CD14-positive monocyte (primary cell): ENCODE data around the gene TBL3. TPM values are rescaled to one million over a fixed set of nuclear protein-coding genes. Genes with fewer than 3 reads are reported as not detected.

Experiments used
- DNase-seq, 3 donors: peaks; one replicate each; pipeline ENCODE4 v3.0.0-alpha.2; 2011 to 2022
- H2AFZ ChIP-seq: 2 replicates; pipeline ENCODE4 v1.6.0; 2012; ENCODE audit warnings: mild to moderate bottlenecking, low read depth, low read length, inconsistent platforms; ENCODE audit not compliant: insufficient read depth, poor library complexity, severe bottlenecking
- H3K27ac ChIP-seq, 2 donors: 1 replicate in 1 of 2; 2 replicates in 1 of 2; pipeline ENCODE4 v1.5.1; 2012 to 2013; ENCODE audit warnings: low read length in 2 of 2, control low read depth in 1 of 2, inconsistent platforms in 1 of 2, low read depth in 1 of 2, mild to moderate bottlenecking in 1 of 2
- H3K27me3 ChIP-seq, 2 donors: one replicate each; pipeline versions ENCODE4 v1.6.0 to v1.6.1; 2011 to 2013; ENCODE audit warnings: low read length in 2 of 2; ENCODE audit not compliant: control insufficient read depth in 2 of 2, insufficient read depth in 2 of 2
- H3K36me3 ChIP-seq, 2 donors: replicated peaks in 1 of 2; 1 replicate in 1 of 2; 2 replicates in 1 of 2; pipeline versions ENCODE4 v1.5.1 to v1.6.1; 2012 to 2013; ENCODE audit warnings: low read length in 2 of 2, control low read depth in 1 of 2, inconsistent platforms in 1 of 2, mild to moderate bottlenecking in 1 of 2; ENCODE audit not compliant: insufficient read depth in 2 of 2, control insufficient read depth in 1 of 2
- H3K4me1 ChIP-seq, 2 donors: 1 replicate in 1 of 2; 2 replicates in 1 of 2; pipeline versions ENCODE4 v1.5.1 to v1.6.1; 2012 to 2013; ENCODE audit warnings: low read length in 2 of 2, control low read depth in 1 of 2, inconsistent platforms in 1 of 2, mild to moderate bottlenecking in 1 of 2, moderate library complexity in 1 of 2; ENCODE audit not compliant: insufficient read depth in 2 of 2, control insufficient read depth in 1 of 2
- H3K4me2 ChIP-seq: replicated peaks from 2 replicates; pipeline ENCODE3; 2012; ENCODE audit warnings: low read length, moderate library complexity, mild to moderate bottlenecking; ENCODE audit not compliant: poor library complexity, severe bottlenecking; ENCODE audit errors: extremely low read depth
- H3K4me3 ChIP-seq, 3 experiments: fragments of 200-600 bp in 1 of 3; sonication (generic) in 1 of 3; replicated peaks in 1 of 3; 1 replicate in 2 of 3; 2 replicates in 1 of 3; pipeline ENCODE4 v1.5.1; 2011 to 2013; ENCODE audit warnings: low read length in 3 of 3, mild to moderate bottlenecking in 3 of 3, control low read depth in 2 of 3, low read depth in 2 of 3, inconsistent platforms in 1 of 3, moderate library complexity in 1 of 3
- H3K79me2 ChIP-seq: 2 replicates; pipeline ENCODE4 v1.6.0; 2012; ENCODE audit warnings: mild to moderate bottlenecking, control low read depth, inconsistent platforms, low read length, moderate library complexity; ENCODE audit not compliant: insufficient read depth
- H3K9ac ChIP-seq: 2 replicates; pipeline ENCODE4 v1.6.0; 2017; ENCODE audit warnings: low read length, mild to moderate bottlenecking; ENCODE audit not compliant: insufficient read depth, poor library complexity, severe bottlenecking
- H3K9me3 ChIP-seq, 2 donors: replicated peaks in 1 of 2; 1 replicate in 1 of 2; 2 replicates in 1 of 2; pipeline versions ENCODE4 v1.5.1 to v1.6.1; 2012 to 2013; ENCODE audit warnings: low read length in 2 of 2, control low read depth in 1 of 2; ENCODE audit not compliant: control insufficient read depth in 1 of 2, insufficient read depth in 1 of 2
- H4K20me1 ChIP-seq: 2 replicates; pipeline ENCODE4 v1.6.0; 2012; ENCODE audit warnings: mild to moderate bottlenecking, low read length, control low read depth, moderate library complexity; ENCODE audit not compliant: insufficient read depth
- H3K27ac Mint-ChIP-seq, 7 donors: one replicate each; pipeline ENCODE4 v1.8.0; 2020; ENCODE audit warnings: mild to moderate bottlenecking in 7 of 7, mixed read lengths in 7 of 7, moderate library complexity in 6 of 7, inconsistent platforms in 2 of 7
- H3K27me3 Mint-ChIP-seq, 3 donors: one replicate each; pipeline ENCODE4 v1.8.0; 2021 to 2022; ENCODE audit warnings: low read depth in 3 of 3, mild to moderate bottlenecking in 3 of 3, mixed read lengths in 3 of 3, moderate library complexity in 3 of 3, inconsistent platforms in 1 of 3
- H3K36me3 Mint-ChIP-seq, 2 donors: one replicate each; pipeline ENCODE4 v1.8.0; 2020; ENCODE audit warnings: mixed read lengths in 2 of 2, inconsistent platforms in 1 of 2, mild to moderate bottlenecking in 1 of 2
- H3K4me1 Mint-ChIP-seq: one replicate; pipeline ENCODE4 v1.8.0; 2020; ENCODE audit warnings: mild to moderate bottlenecking, mixed read lengths
- H3K4me3 Mint-ChIP-seq, 2 donors: one replicate each; pipeline ENCODE4 v1.8.0; 2020; ENCODE audit warnings: mild to moderate bottlenecking in 2 of 2, mixed read lengths in 2 of 2, moderate library complexity in 1 of 2
- H3K9me3 Mint-ChIP-seq, 7 donors: one replicate each; pipeline ENCODE4 v1.8.0; 2020 to 2022; ENCODE audit warnings: mixed read lengths in 7 of 7, mild to moderate bottlenecking in 6 of 7, moderate library complexity in 6 of 7, inconsistent platforms in 2 of 7
- CTCF ChIP-seq: fragments of 200-600 bp; IDR thresholded peaks from one replicate; pipeline ENCODE4 v1.8.0; 2022; ENCODE audit warnings: antibody characterized with exemption, mild to moderate bottlenecking
- WGBS: methylation state at CpG from one replicate; pipeline ENCODE4 v1.1.5; 2013; ENCODE audit warnings: missing lambda C conversion rate; ENCODE audit not compliant: insufficient coverage; 5-methylcytosine and 5-hydroxymethylcytosine counted together
- intact Hi-C, 2 donors: fragments of 100-400 bp; cut with micrococcal nuclease; formaldehyde crosslinking; loops; one replicate each; pipeline versions ENCODE4 v1.15.0 to v1.15.1; 2023
- polyA plus RNA-seq, 3 donors: library from polyadenylated mRNA; depleted of rRNA in 1 of 3; unstranded in 2 of 3; stranded (reverse) in 1 of 3; fragments of 300-500 nt in 2 of 3; fragments of >200 nt in 1 of 3; fragmentation: Illumina TruSeq in 2 of 3; gene quantifications; 1 replicate in 2 of 3; 2 replicates in 1 of 3; pipeline ENCODE4 v1.2.3, GENCODE V29; 2012 to 2021

Gene TBL3
- polyA plus RNA-seq, 3 donors: 33.9 to 37.8 (median 36.0) TPM

GRCh38 chr16:1976951-1977874 lies 5.4 kb downstream of the TBL3 start:
- Histone ChIP-seq H3K9me3 (peaks cover 0 to 13% of the 10 kb centered on the region in 2 donors), H3K27ac (no peak overlapping the region), H2AFZ (no peak overlapping the region), H3K27me3 (peaks cover 26 to 37% of the 10 kb centered on the region in 2 donors), H3K79me2 (peaks cover 8% of the 10 kb centered on the region), H3K4me3 (no peak overlapping the region), H3K36me3 (peaks cover 45 to 47% of the 10 kb centered on the region in 2 donors), H3K9ac (no peak overlapping the region), H3K4me1 (peaks cover 9 to 11% of the 10 kb centered on the region in 2 donors), H3K4me2 (no peak overlapping the region), H4K20me1 (peaks cover 4% of the 10 kb centered on the region)
- no peak overlapping the region for H3K27ac Mint-ChIP-seq
- 96% methylated on average over 20 of the region's 33 CpGs for WGBS
- DNase-seq: no peak
- H3K4me3 Mint-ChIP-seq: no peak overlapping the region
- TF ChIP-seq CTCF: no peak
- intact Hi-C loops: no loop called here
- H3K27me3 Mint-ChIP-seq: peaks cover 34 to 47% (median 37%) of the 10 kb centered on the region in 3 donors
- H3K36me3 Mint-ChIP-seq: peaks cover 44 to 48% of the 10 kb centered on the region in 2 donors
- H3K4me1 Mint-ChIP-seq: peaks cover 10% of the 10 kb centered on the region
- H3K9me3 Mint-ChIP-seq: peaks cover 0 to 6% (median 1%) of the 10 kb centered on the region in 7 donors

- H3K4me3 Mint-ChIP-seq: no peak overlapping the region
Observed at GRCh38 chr16:1977875-1978268, 6.0 kb downstream of the TBL3 start.

More at GRCh38 chr16:1977875-1978268, 6.0 kb downstream of the TBL3 start:
- peaks cover 1% of the 10 kb centered on the region for H3K79me2 ChIP-seq
- H2AFZ ChIP-seq: no peak overlapping the region
- peaks cover 0 to 17% of the 10 kb centered on the region in 2 donors for H3K9me3 ChIP-seq
- intact Hi-C loops: no loop called here
- no peak overlapping the region for H3K27ac ChIP-seq
- Mint-ChIP-seq H3K4me1 (peaks cover 6% of the 10 kb centered on the region), H3K9me3 (peaks cover 0 to 12% (median 3%) of the 10 kb centered on the region in 7 donors), H3K27me3 (peaks cover 41 to 54% (median 44%) of the 10 kb centered on the region in 3 donors), H3K27ac (no peak overlapping the region), H3K36me3 (peaks cover 45 to 51% of the 10 kb centered on the region in 2 donors)
- peaks cover 4% of the 10 kb centered on the region for H4K20me1 ChIP-seq
- H3K27me3 ChIP-seq: peaks cover 30 to 43% of the 10 kb centered on the region in 2 donors
- DNase-seq: no peak
- no peak for TF ChIP-seq CTCF
- H3K4me2 ChIP-seq: no peak overlapping the region
- 94% methylated on average over 13 of the region's 18 CpGs for WGBS
- no peak overlapping the region for H3K9ac ChIP-seq
- H3K4me1 ChIP-seq: peaks cover 4 to 7% of the 10 kb centered on the region in 2 donors
- H3K36me3 ChIP-seq: peaks cover 45 to 47% of the 10 kb centered on the region in 2 donors
- no peak overlapping the region for H3K4me3 ChIP-seq
